Measurements from ENCODE around the gene FAM174C. TPM values are rescaled to one million over a fixed set of nuclear protein-coding genes. Genes with fewer than 3 reads are reported as not detected.

Gene FAM174C
- total RNA-seq, 2 donors from 2014 or later = 28.9 to 29.8 TPM

GRCh38 chr19:1272423-1273262 lies 2.7 kb upstream of the FAM174C start:
- Histone ChIP-seq H3K27me3 (no peaks in the 10 kb centered on the region), H3K4me1 (peaks cover 0 to 79% of the 10 kb centered on the region in 2 donors), H3K9me3 (no peaks in the 10 kb centered on the region), H3K36me3 (peaks cover 48% of the 10 kb centered on the region), H3K27ac (peak overlapping the region; percentile 12 to 96), H3K4me3 (peak overlapping the region in 1 of 2 donors; percentile 61)
- no peak for DNase-seq (ENCODE audit: low spot score)
- TF ChIP-seq CTCF (IDR thresholded peaks at IDR 0.05) = no peak

DNA sequence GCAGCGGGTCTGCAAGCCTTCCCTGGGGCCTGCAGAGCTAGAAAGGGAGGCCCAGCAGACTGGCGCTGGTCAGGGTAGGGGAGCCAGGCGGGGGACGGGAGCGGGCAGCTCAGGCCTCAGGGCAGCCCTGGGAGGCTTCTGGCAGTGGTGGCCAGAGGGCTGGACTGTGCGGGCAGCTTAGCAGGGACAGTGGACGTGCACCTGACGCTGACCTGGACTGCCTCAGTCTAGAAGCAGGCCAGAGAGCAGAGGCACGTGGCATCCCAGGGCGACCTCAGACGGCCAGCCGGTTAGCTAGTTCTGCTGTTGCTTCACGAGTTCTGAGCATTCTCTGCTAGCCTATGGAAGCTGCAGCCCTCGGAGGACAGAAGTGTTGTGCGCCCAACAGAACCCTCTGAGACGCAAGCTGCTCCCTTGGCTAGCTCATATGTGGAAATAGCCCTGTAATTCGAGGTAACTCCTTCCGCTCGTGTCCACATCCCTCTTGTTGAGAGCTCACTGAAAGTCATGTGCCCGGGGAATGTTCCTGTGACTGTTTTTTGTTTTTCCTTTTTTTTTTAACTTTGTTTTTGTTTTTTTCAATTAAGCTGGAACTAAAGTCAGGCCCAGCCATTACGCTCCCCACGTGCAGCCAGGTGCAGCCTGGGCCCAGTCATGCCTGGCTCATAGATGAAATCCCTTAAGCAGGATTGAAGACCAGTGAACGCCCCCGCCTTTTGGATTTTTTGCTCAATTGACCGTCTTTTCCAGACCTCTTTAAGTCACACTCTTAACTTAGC lies 1.9 kb upstream of the FAM174C start:
- no peak for TF ChIP-seq CTCF (IDR thresholded peaks at IDR 0.05)
- H3K27ac ChIP-seq = peak overlapping the region; percentile 96 to 98
- DNase-seq (ENCODE audit: low spot score) = no peak
- peaks cover 48% of the 10 kb centered on the region for H3K36me3 ChIP-seq
- H3K4me3 ChIP-seq = no peak overlapping the region
- H3K9me3 ChIP-seq = no peaks in the 10 kb centered on the region
- H3K27me3 ChIP-seq = no peaks in the 10 kb centered on the region
- peaks cover 0 to 70% of the 10 kb centered on the region in 2 donors for H3K4me1 ChIP-seq

GRCh38 chr19:1274081-1274851 lies 1.1 kb upstream of the FAM174C start:
- Histone ChIP-seq H3K4me3 (peak overlapping the region; percentile 71 to 77), H3K9me3 (no peaks in the 10 kb centered on the region), H3K27me3 (no peaks in the 10 kb centered on the region), H3K36me3 (peaks cover 55% of the 10 kb centered on the region), H3K4me1 (peaks cover 0 to 66% of the 10 kb centered on the region in 2 donors), H3K27ac (peak overlapping the region; percentile 96 to 98)
- DNase-seq (ENCODE audit: low spot score) = no peak
- no peak for TF ChIP-seq CTCF (IDR thresholded peaks at IDR 0.05)

DNA sequence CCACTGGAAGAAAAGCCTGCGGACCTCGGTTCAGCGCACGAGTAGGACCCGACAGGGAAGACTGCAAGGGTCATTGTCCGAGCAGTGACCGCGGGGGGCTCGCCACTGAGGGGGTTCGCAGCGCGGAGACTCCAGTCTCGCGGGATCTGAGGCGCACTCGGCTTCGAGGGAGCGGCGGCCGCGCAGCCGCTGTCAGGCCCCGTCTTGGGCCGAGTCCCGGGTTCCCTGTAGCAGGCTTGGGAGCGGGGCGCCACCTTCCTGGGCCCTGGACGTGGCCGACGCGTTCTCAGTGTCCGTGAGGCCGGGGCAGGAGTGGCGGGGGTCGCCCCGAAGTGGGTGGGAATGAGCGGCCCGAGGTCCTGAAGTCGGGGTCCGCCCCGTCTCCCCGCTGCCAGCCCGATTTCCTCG lies 474 bp upstream of the FAM174C start:
- Histone ChIP-seq H3K27ac (peak overlapping the region; percentile 96 to 98), H3K4me1 (peaks cover 0 to 64% of the 10 kb centered on the region in 2 donors), H3K4me3 (peak overlapping the region; percentile 71 to 77), H3K27me3 (no peaks in the 10 kb centered on the region), H3K36me3 (peaks cover 57% of the 10 kb centered on the region), H3K9me3 (no peaks in the 10 kb centered on the region)
- no peak for DNase-seq (ENCODE audit: low spot score)
- TF ChIP-seq CTCF (IDR thresholded peaks at IDR 0.05) = no peak

GRCh38 chr19:1275976-1276627 lies 772 bp downstream of the FAM174C start:
- peaks cover 50% of the 10 kb centered on the region for H3K36me3 ChIP-seq
- no peak for DNase-seq (ENCODE audit: low spot score)
- peak overlapping the region; percentile 96 to 98 for H3K27ac ChIP-seq
- H3K4me3 ChIP-seq = peak overlapping the region; percentile 71 to 77
- TF ChIP-seq CTCF (IDR thresholded peaks at IDR 0.05) = no peak
- no peaks in the 10 kb centered on the region for H3K27me3 ChIP-seq
- H3K4me1 ChIP-seq = peaks cover 0 to 52% of the 10 kb centered on the region in 2 donors
- no peaks in the 10 kb centered on the region for H3K9me3 ChIP-seq

Measured in right atrium auricular region (tissue), 2 donors.